Occipital lobe (tissue), 2 donors: Measurements from ENCODE around the gene FBN3. TPM values are rescaled to one million over a fixed set of nuclear protein-coding genes. Genes with fewer than 3 reads are reported as not detected.
A peak's percentile ranks its signal among the peaks of the same experiment; 100 is the strongest.
"Not testable (repeated sequence)": the region's sequence is repeated elsewhere in the genome, so short reads cannot be mapped to it uniquely, and the experiment has no call there.

ENCODE experiments used
- DNase-seq: peaks from one replicate; lab custom pipeline; 2025; lab: John Stamatoyannopoulos, UW
- total RNA-seq: library from RNA; depleted of rRNA; stranded (reverse); fragments of >200 nt; gene quantifications from one replicate; pipeline ENCODE4 v1.2.3, GENCODE V29; 2014

Gene FBN3
- 23.2 TPM for total RNA-seq

DNA sequence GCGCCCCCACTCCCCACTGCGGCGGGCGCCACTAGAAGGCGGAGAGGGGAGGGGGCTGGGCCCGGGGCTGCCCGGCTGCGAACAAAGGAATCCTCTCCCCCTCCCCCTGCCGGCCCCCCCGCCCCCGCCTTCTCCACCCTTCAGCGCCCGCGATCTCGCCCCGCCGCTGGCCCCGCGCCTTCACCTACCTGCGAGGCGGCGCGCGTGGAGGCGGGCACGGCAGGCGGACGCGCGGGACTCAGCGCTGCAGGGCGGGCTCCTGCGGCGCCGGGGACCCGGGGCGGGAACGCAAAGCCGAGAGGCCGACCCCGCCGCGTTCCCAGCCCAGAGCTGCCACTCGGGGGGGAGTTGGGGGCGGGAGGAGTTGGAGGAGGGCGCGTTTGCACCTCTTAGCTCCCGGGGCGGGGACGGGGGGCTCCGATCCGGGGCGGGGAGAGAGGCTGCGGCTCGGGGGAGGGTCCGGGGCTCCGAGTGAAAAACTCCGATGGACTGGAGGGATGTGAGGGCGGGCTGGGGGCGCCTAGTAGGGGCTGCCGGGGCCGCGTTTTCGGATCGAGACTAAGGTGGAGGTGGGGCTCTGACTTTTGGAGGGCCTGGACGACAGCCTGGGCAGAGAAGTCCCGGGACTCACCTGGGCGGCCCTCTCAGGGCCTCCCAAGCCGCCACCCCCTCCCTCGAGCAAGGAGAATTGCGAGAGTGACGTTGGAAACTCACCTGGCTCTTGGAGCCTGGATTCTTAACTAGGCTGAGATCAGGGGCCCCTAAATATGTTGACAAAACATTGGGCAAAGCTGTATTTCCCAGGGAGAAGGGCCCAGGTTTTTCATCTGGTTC, at the start of gene FBN3:
Gene FBN3, minus strand, starts transcription at position 332 of the 834 bp plus-strand sequence. CDS start 2,112 bp downstream, outside the sequence.
- no peak for DNase-seq

DNA sequence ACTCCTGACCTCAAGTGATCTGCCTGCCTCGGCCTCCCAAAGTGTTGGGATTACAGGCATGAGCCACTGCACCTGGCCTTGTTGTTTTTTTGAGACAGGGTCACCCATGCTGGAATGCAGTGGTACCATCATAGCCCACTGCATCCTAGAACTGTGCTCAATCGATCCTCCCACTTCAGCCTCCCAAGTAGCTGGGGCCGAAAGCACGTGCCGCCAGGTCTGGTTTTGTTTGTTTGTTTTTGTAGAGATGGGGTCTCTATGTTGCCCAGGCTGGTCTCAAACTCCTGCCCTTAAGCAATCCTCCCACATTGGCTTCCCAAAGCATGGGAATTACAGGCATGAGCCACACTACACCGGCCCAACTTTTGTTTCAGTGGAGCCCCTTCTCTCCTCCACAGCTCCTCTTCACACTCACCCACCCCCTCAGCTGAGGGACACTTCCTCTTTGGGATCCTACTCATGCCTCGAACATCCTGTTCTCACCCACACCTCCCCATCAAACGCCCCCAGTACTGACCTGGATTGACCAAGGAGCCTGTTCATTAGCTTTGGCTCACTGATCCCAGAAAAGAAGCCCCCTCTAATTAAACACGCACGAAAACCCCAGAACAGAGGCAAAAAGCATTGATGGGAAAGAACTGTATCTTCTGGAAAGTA, 47.0 kb upstream of the FBN3 start:
- no peak for DNase-seq

DNA sequence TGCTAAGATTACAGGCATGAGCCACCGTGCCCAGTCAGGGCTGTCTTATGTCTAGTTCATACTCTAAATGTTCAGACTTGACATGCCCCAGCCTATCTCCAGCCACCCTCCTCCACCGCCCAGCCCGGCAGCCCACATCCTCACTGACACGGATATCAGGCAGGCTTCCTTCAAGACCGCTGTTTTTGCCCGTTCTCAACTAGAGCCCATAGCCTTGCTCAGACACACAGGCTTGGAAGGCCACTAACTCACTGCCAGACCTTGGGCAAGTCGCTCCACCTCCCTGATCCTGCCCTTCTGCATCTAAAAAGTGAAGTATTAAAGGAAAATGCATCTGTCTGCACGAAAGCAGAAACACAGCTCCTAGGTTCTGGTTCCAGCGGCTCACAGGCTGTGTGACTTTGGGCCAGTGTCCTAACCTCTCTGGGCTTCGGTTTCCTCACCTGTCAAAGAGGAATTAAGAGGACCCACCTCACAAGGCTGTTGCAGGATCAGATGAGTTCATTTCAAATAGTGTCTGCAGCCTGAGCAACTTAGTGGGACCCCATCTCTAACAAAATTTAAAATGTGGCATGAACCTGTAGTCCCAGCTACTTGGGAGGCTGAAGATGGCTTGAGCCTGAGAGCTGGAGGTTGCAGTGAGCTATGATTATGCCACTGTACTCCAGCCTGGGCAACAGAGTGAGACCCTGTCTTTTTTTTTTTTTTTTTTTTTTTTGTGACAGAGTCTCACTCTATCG, 45.3 kb upstream of the FBN3 start:
- no peak for DNase-seq

GRCh38 chr19:8192221-8192820, 42.9 kb upstream of the FBN3 start:
- no peak for DNase-seq

GRCh38 chr19:8185343-8186068, 36.1 kb upstream of the FBN3 start:
- no peak for DNase-seq

- no peak for DNase-seq
These were observed 34.9 kb upstream of the FBN3 start for GRCh38 chr19:8184274-8184673.

DNA sequence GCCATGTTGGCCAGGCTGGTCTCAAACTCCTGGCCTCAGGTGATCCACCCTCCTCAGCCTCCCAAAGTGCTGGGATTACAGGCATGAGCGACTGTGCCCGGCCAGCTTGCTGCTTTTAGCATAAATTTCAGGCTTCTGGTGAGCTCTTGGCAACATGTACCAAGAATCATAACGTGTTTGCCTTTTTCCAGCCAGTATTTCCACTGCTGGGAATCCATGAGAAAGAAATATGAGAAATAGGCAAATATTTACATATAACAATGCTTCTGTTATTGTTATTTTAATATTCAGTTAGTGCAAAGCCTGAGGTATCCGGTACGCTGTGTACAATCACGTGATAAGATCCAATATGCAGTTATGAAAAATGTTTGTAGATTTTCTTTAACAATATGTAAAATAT, 30.6 kb upstream of the FBN3 start:
- DNase-seq, result no peak

GRCh38 chr19:8174706-8175105, 25.3 kb upstream of the FBN3 start:
- no peak for DNase-seq

- DNase-seq, result no peak
These were observed 19.1 kb upstream of the FBN3 start for GRCh38 chr19:8168537-8168936.

- no peak for DNase-seq
These were observed 18.6 kb upstream of the FBN3 start for GRCh38 chr19:8167985-8168384.

- no peak for DNase-seq
These were observed 14.4 kb upstream of the FBN3 start for GRCh38 chr19:8163759-8164158.

- DNase-seq, result no peak
These were observed 11.8 kb upstream of the FBN3 start for GRCh38 chr19:8161135-8161646.

- DNase-seq, result not testable (repeated sequence)
These were observed 9.9 kb upstream of the FBN3 start for GRCh38 chr19:8159322-8159721.

GRCh38 chr19:8158411-8159074, 9.2 kb upstream of the FBN3 start:
- peak; percentile 10 for DNase-seq

DNA sequence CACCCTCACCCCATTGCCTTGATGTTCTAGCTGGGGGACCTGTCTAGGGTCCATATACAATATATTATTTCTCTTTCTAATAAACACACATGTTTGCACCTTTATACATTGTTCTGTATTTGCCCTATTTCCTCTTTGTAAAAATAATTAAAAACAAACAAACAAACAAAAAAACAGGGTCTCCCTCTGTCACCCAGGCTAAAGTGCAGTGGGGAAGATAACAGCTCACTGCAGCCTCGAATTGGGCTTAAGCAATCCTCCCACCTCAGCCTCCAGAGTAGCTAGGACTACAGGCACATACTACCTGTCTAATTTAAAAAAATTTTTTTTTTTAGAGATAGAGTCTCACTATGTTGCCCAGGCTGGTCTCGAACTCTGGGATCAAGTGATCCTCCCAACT, 5.9 kb upstream of the FBN3 start:
- DNase-seq, result no peak

DNA sequence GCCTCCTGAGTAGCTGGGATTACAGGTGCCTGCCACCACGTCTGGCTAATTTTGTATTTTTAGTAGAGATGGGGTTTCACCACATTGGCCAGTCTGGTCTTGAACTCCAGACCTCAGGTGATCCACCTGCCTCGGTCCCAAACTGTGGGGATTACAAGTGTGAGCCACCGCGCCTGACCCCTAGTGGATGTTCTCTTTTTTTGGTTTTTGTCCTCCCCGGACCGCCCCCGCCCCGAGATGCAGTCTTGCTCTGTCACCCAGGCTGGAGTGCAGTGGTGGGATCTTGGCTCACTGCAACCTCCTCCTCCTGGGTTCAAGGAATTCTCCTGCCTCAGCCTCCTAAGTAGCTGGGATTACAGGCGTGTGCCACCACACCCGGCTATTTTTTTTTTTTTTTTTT, 4.6 kb upstream of the FBN3 start:
- not testable (repeated sequence) for DNase-seq

- DNase-seq, result no peak
These were observed 2.3 kb upstream of the FBN3 start for GRCh38 chr19:8151767-8152035.

DNA sequence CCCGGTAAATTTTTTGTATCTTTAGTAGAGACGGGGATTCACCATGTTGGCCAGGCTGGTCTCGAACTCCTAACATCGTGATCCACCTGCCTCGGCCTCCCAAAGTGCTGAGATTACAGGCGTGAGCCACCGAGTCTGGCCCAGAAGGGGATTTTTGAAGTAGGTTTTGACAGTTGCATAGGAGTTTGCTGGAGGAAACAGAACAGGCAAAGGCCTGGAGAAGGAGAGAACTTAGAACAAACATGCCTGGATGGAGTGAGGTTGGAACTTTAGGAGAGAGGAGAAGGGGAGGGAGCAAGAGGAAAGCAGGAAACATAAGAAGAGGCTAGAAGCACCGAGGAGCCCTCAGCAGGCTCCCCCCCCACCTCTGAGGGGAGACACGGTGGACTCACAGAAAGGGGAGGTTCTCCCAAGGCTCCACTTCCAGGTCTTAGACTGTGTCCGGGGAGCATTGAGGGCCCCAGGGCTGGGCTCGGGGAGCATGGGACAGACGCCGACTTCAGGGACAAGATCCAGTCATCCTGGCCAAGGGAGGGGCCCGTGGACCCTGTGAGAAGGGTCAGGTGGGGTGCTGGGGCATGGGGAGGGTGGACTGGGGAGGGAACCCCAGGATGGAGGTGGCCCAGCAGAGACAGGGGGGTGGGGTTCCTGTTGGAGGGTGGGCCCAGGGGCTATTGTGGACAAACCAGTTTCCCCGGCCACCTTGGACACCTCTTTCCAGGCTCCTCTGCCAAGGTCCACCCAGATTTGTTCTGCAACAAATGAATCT, 1.8 kb upstream of the FBN3 start:
- no peak for DNase-seq

DNA sequence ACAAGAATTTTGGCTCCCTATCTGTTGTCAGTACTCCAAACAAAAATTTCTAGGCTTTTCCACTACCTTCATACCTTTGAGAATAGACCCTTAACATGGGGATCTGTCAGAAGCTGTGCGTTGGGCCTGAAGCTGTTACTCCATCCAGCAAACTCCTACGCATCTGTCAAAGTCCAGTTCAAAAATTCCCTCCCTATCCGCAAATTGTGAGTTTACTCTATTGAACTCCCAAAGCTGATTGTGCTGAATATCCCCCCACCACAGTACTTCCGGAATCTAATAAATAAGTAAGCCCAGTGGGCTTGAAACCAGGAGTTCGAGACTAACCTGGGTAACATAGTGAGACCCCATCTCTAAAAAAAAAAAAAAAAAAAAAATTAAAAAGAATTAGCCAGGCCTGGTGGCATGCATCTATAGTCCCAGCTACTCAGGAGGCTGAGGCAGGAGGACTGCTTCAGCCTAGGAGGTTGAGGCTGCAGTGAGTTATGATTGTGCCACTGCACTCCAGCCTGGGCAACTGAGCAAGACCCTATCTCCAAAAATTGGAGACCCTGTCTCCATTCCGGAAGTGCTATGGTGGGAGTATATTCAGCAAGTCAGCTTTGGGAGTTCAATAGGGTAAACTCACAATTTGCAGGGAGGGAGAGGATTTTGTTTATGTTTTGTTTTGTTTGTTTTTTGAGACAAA, 930 bp upstream of the FBN3 start:
- no peak for DNase-seq
